Testis (tissue), 3 donors: Measurements from ENCODE around the gene GOLT1A. TPM values are rescaled to one million over a fixed set of nuclear protein-coding genes. Genes with fewer than 3 reads are reported as not detected.

Experiments used
- DNase-seq: peaks from one replicate; pipeline ENCODE4 v3.0.0-alpha.2; 2019
- H3K27ac ChIP-seq, 2 donors: fragments of 200-600 bp; sonication (generic); one replicate each; pipeline ENCODE4 v1.5.1; 2019
- H3K27me3 ChIP-seq: fragments of 200-600 bp; sonication (generic); one replicate; pipeline ENCODE4 v1.5.1; 2019
- H3K36me3 ChIP-seq: fragments of 200-600 bp; sonication (generic); one replicate; pipeline ENCODE4 v1.5.1; 2017; ENCODE audit warnings: low read depth; ENCODE audit errors: missing control alignments
- H3K4me1 ChIP-seq: fragments of 200-600 bp; sonication (generic); one replicate; pipeline ENCODE4 v1.5.1; 2019
- H3K4me3 ChIP-seq, 2 donors: fragments of 200-600 bp; sonication (generic); one replicate each; pipeline ENCODE4 v1.5.1; 2017 to 2019
- H3K9me3 ChIP-seq: fragments of 200-600 bp; sonication (generic); one replicate; pipeline ENCODE4 v1.5.1; 2017
- POLR2A ChIP-seq: fragments of 450-650 bp; IDR thresholded peaks from one replicate; pipeline ENCODE4 v1.6.1; 2017; ENCODE audit warnings: antibody characterized with exemption, mild to moderate bottlenecking, moderate library complexity
- WGBS, 2 donors: methylation state at CpG; one replicate each; pipeline ENCODE4 v1.1.5; 2018; 5-methylcytosine and 5-hydroxymethylcytosine counted together
- intact Hi-C: fragments of 100-400 bp; cut with DNase I; formaldehyde crosslinking; loops from one replicate; pipeline ENCODE4 v1.15.1; 2023; ENCODE audit warnings: low total_unique reads
- polyA plus RNA-seq: library from polyadenylated mRNA; stranded (reverse); fragments of 350-450 nt; fragmentation: Illumina TruSeq; extraction: RNeasy Lipid Tissue Mini Kit (QIAGEN cat#74804); gene quantifications from one replicate; pipeline ENCODE4 v1.2.3, GENCODE V29; 2014; ENCODE audit warnings: low read depth, low replicate concordance; ENCODE audit not compliant: insufficient read depth
- total RNA-seq, 2 donors: library from RNA; depleted of rRNA; stranded (reverse); fragments of >200 nt; gene quantifications; one replicate each; pipeline ENCODE4 v1.2.3, GENCODE V29; 2016
- TF ChIP-seq, protein P1 (sequence below), 3 experiments: fragments of 450-650 bp in 2 of 3; fragments of 200-600 bp in 1 of 3; sonication (generic) in 1 of 3; IDR thresholded peaks; one replicate each; pipeline ENCODE4 v1.5.1; 2016 to 2019; ENCODE audit warnings: antibody characterized with exemption in 3 of 3, mild to moderate bottlenecking in 2 of 3, moderate library complexity in 1 of 3

The GOLT1A gene
- total and polyA plus RNA-seq, 3 donors from 2014 or later = 1.5 to 6.8 (median 2.2) TPM

DNA sequence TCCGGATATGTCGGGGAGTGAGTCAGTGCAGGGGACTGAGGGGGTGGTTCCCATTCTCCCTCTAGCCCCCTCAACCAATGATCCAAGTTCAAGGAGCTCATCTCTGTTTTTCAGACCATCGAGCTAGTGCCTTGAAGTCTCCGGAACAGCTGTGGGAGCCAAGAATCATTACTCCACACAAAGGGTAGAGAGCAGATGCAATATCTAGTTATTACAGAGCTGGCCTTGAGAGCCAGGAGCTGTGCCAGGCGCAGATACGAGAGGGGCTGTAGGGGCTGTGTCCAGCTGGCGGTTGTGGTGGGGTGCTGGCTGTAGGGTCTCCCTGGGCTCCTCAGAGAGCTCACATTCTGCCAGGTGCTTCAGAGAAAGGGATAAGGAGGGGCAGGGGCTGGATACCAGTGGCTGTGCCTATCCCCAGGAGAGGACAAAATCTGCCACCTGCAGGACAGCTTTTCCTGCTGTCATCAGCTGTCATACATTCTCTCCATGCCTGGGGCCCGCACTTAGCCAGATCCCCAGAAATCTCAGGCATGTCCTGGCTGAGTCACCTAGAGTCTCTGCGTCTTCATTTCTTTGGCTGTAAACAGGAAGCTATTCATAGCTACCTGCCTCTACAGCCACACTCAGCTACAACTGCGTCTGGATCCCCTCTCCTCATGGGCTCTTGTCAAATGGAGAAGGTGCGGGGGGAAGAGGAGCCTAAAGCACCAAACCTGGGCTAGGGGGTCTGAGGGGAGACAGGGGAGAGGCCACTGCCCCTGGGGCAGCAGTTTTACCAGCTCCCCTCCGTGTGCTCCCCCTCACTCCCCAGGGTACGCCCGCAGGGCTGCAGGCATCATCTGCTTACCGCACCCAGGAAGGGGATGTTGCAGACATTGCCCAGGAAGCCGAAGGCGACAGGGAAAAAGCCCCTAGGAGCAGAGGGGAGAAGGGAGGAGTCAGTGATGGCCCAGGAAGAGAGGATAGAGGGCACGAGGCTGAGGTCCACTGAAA lies 15.1 kb downstream of the GOLT1A start:
- intact Hi-C loops = no loop called here
- no peak for DNase-seq
- TF ChIP-seq, protein P1, sequence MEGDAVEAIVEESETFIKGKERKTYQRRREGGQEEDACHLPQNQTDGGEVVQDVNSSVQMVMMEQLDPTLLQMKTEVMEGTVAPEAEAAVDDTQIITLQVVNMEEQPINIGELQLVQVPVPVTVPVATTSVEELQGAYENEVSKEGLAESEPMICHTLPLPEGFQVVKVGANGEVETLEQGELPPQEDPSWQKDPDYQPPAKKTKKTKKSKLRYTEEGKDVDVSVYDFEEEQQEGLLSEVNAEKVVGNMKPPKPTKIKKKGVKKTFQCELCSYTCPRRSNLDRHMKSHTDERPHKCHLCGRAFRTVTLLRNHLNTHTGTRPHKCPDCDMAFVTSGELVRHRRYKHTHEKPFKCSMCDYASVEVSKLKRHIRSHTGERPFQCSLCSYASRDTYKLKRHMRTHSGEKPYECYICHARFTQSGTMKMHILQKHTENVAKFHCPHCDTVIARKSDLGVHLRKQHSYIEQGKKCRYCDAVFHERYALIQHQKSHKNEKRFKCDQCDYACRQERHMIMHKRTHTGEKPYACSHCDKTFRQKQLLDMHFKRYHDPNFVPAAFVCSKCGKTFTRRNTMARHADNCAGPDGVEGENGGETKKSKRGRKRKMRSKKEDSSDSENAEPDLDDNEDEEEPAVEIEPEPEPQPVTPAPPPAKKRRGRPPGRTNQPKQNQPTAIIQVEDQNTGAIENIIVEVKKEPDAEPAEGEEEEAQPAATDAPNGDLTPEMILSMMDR (IDR thresholded peaks at IDR 0.05) = no peak
- no peak for TF ChIP-seq POLR2A
- Histone ChIP-seq H3K27me3 (no peaks in the 10 kb centered on the region), H3K4me1 (peaks cover 7% of the 10 kb centered on the region), H3K36me3 (no peaks in the 10 kb centered on the region), H3K27ac (no peak overlapping the region), H3K9me3 (no peaks in the 10 kb centered on the region), H3K4me3 (no peak overlapping the region)
- WGBS, 2 donors = 59 to 69% methylated on average over 11 to 18 of the region's 18 CpGs

DNA sequence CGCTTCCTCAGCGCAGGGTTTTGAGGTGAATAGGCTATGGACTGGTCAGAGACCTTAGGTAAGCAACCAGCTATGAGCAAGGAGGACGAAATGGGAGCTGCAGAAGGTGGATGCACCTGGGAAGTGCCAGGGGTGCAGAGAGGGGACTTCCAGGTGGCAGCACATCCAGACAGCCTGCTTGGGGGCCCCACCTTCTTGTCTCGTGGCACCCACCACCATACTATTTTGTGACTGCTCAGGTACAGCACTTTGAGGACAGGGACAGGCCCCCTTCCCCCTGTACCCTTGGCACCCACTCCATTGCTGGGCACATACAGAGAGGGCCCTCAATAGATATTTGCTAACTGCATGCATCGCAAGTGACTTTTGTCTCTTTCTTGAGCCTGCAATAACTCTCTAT lies 16.7 kb downstream of the GOLT1A start:
- Histone ChIP-seq H3K27me3 (no peaks in the 10 kb centered on the region), H3K4me1 (peaks cover 7% of the 10 kb centered on the region), H3K36me3 (no peaks in the 10 kb centered on the region), H3K9me3 (no peaks in the 10 kb centered on the region), H3K4me3 (no peak overlapping the region), H3K27ac (no peak overlapping the region)
- TF ChIP-seq POLR2A = no peak
- TF ChIP-seq, protein P1 (IDR thresholded peaks at IDR 0.05) = no peak
- 94 to 95% methylated on average over 5 of the region's 5 CpGs for WGBS, 2 donors
- intact Hi-C loops = no loop called here
- no peak for DNase-seq

DNA sequence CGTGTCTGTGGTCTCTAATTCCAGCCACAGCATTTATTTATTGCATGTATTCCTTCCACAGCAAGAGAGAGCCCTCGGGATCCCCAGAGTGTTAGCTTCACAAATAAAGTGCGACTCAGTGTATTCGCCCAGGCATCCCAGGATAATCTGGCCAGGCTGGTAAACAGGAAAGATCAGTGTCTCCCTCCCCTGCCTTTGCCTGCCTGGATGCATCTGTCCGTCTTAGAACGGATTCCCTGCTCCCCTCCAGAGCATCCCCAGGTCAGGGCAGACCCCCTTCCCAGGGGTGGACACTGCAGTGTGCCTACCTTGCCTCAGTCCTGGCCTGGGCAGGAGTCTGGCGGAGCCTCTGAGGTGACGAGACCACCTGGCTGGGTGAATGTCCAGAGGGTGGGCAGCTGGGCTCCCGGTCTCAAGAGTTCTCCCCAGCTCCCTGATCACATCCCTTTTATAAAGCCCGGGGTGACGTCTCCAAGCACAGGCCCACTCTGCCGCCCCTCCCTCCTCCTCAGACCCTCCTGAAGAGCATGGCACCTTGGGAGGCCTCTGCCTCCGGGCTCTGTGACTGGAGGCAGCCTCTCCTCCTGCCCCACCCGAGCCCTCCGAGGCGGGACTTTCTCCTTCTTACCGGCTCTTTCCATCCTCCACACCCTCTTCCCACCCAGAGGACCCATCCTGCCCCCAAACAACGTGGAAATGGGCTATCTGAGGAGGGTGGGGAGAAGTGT lies 17.6 kb downstream of the GOLT1A start, which contains the start of gene KISS1:
KISS1 (minus strand) TSS at position 424 of the 728 bp plus-strand sequence. CDS start 3,615 bp downstream, outside the sequence.
- Histone ChIP-seq H3K27ac (no peak within 1 kb of the TSS), H3K4me3 (no peak within 1 kb of the TSS), H3K36me3 (no peaks in the 10 kb centered on the region), H3K9me3 (no peaks in the 10 kb centered on the region), H3K4me1 (peaks cover 7% of the 10 kb centered on the region), H3K27me3 (no peaks in the 10 kb centered on the region)
- no peak for TF ChIP-seq POLR2A
- TF ChIP-seq, protein P1 (IDR thresholded peaks at IDR 0.05) = no peak
- intact Hi-C loops = no loop called here
- DNase-seq = no peak
- WGBS, 2 donors = 77 to 78% methylated on average over 16 to 18 of the region's 18 CpGs

DNA sequence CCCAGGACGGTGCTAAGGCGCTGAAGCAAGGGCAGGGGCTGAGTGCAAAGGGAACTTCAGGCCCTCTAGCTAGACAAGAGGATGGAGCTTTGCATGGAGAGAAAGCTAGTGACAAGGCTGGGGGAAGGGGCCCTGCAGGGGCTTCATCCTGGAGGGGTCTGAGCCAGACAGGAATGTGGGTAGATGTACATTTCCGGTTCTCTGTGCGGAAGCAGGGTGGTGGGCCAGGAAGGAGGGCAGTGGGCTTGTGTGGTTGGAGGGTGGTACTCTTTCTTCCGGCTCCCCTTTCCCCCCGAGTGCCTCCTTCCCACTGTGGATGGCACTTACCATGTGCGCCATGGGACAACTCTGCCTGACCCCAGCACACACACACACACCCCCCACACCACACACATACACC lies 19.0 kb downstream of the GOLT1A start:
- Histone ChIP-seq H3K27ac (no peak overlapping the region), H3K27me3 (no peaks in the 10 kb centered on the region), H3K36me3 (no peaks in the 10 kb centered on the region), H3K4me3 (no peak overlapping the region), H3K4me1 (peaks cover 7% of the 10 kb centered on the region), H3K9me3 (no peaks in the 10 kb centered on the region)
- 62 to 79% methylated on average over 7 of the region's 7 CpGs for WGBS, 2 donors
- TF ChIP-seq POLR2A = no peak
- TF ChIP-seq, protein P1 (IDR thresholded peaks at IDR 0.05) = no peak
- DNase-seq = no peak
- intact Hi-C loops = no loop called here
